Neural progenitor cell (in vitro differentiated cells): ENCODE data around the gene PRDM2. TPM values are rescaled to one million over a fixed set of nuclear protein-coding genes. Genes with fewer than 3 reads are reported as not detected.

Experiments used
- DNase-seq: peaks from one replicate; pipeline ENCODE4 v3.0.0-alpha.2; 2016; ENCODE audit warnings: low spot score
- H2AFZ ChIP-seq: fragments of 200-600 bp; sonication (generic); replicated peaks from 2 replicates; pipeline ENCODE4 v1.6.1; 2016; ENCODE audit warnings: antibody characterized with exemption
- H3F3A ChIP-seq: fragments of 200-600 bp; sonication (generic); 2 replicates; pipeline ENCODE4 v1.6.1; 2016; ENCODE audit warnings: antibody characterized with exemption, low read depth
- H3K27ac ChIP-seq: fragments of 200-600 bp; sonication (generic); 2 replicates; pipeline ENCODE4 v1.5.1; 2016; ENCODE audit warnings: mild to moderate bottlenecking
- H3K27me3 ChIP-seq: fragments of 200-600 bp; sonication (generic); 2 replicates; pipeline ENCODE4 v1.6.1; 2016; ENCODE audit warnings: mild to moderate bottlenecking, moderate library complexity
- H3K36me3 ChIP-seq: fragments of 200-600 bp; sonication (generic); 2 replicates; pipeline ENCODE4 v1.5.1; 2016
- H3K4me1 ChIP-seq: fragments of 200-600 bp; sonication (generic); 2 replicates; pipeline ENCODE4 v1.6.1; 2016; ENCODE audit warnings: mixed run types
- H3K4me2 ChIP-seq: fragments of 200-600 bp; sonication (generic); 2 replicates; pipeline ENCODE4 v1.6.1; 2016
- H3K4me3 ChIP-seq: fragments of 200-600 bp; sonication (generic); 2 replicates; pipeline ENCODE4 v1.5.1; 2016
- H3K79me2 ChIP-seq: fragments of 200-600 bp; sonication (generic); 2 replicates; pipeline ENCODE4 v1.6.1; 2016; ENCODE audit warnings: low read depth
- H3K9ac ChIP-seq: fragments of 200-600 bp; sonication (generic); 2 replicates; pipeline ENCODE4 v1.6.1; 2016
- H3K9me3 ChIP-seq: fragments of 200-600 bp; sonication (generic); 2 replicates; pipeline ENCODE4 v1.5.1; 2016; ENCODE audit warnings: low read depth
- H4K20me1 ChIP-seq: fragments of 200-600 bp; sonication (generic); 2 replicates; pipeline ENCODE4 v1.6.1; 2016; ENCODE audit warnings: low read depth
- H3K27ac Mint-ChIP-seq: 3 replicates; pipeline ENCODE4 v1.8.0; 2021; ENCODE audit warnings: mixed read lengths
- H3K27me3 Mint-ChIP-seq: 2 replicates; pipeline ENCODE4 v1.8.0; 2022; ENCODE audit warnings: low read depth, mild to moderate bottlenecking, inconsistent platforms, moderate library complexity, mixed read lengths; ENCODE audit not compliant: insufficient read depth
- H3K36me3 Mint-ChIP-seq: 3 replicates; pipeline ENCODE4 v1.8.0; 2021; ENCODE audit warnings: mixed read lengths
- H3K4me1 Mint-ChIP-seq: 3 replicates; pipeline ENCODE4 v1.8.0; 2021; ENCODE audit warnings: mixed read lengths
- H3K4me3 Mint-ChIP-seq: 3 replicates; pipeline ENCODE4 v1.8.0; 2021; ENCODE audit warnings: mild to moderate bottlenecking, moderate library complexity, mixed read lengths
- H3K9me3 Mint-ChIP-seq: 3 replicates; pipeline ENCODE4 v1.8.0; 2020; ENCODE audit warnings: mixed read lengths
- EZH2 ChIP-seq: fragments of 200-600 bp; sonication (generic); IDR thresholded peaks from 2 replicates; pipeline ENCODE4 v1.6.1; 2017; ENCODE audit warnings: antibody characterized with exemption, mild to moderate bottlenecking, moderate library complexity
- EZH2phosphoT487 ChIP-seq: fragments of 200-600 bp; sonication (generic); IDR thresholded peaks from 2 replicates; pipeline ENCODE4 v1.6.1; 2017; ENCODE audit warnings: antibody characterized with exemption
- total RNA-seq: library from RNA; depleted of rRNA; stranded (reverse); fragments of >200 nt; gene quantifications from 2 replicates; pipeline ENCODE4 v1.2.3, GENCODE V29; 2015; ENCODE audit warnings: low replicate concordance
- TF ChIP-seq, protein P1 (sequence below): fragments of 200-600 bp; sonication (generic); IDR thresholded peaks from 2 replicates; pipeline ENCODE4 v1.5.1; 2017; ENCODE audit warnings: antibody characterized with exemption, mild to moderate bottlenecking

PRDM2 gene
- total RNA-seq, 1 donor from 2014 or later, result 22.0 TPM

DNA sequence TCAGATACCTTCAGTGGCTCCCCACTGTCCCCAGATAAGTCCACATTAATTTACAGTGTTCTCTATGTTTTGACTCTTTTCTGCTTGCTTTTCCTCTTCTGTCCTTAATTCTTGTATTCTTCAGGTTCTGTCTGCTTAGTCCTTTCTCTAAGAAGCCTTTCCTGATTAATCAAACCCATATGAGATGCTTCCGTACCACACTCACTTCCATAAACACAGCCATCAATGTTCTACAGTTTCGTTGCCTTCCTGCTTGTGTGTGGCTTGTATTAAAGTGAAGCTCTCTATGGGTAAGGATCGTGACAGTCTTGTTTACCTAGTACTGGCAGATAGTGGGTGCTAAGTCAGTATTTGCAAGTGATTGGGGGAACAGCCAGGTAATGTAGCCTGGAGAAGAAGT, 75.9 kb downstream of the PRDM2 start:
- H3K4me1 Mint-ChIP-seq, result no peaks in the 10 kb centered on the region
- H3K79me2 ChIP-seq, result peaks cover 23% of the 10 kb centered on the region
- H3K4me2 ChIP-seq, result no peak overlapping the region
- H3K4me3 Mint-ChIP-seq, result no peak overlapping the region
- H4K20me1 ChIP-seq, result no peaks in the 10 kb centered on the region
- TF ChIP-seq, protein P1, sequence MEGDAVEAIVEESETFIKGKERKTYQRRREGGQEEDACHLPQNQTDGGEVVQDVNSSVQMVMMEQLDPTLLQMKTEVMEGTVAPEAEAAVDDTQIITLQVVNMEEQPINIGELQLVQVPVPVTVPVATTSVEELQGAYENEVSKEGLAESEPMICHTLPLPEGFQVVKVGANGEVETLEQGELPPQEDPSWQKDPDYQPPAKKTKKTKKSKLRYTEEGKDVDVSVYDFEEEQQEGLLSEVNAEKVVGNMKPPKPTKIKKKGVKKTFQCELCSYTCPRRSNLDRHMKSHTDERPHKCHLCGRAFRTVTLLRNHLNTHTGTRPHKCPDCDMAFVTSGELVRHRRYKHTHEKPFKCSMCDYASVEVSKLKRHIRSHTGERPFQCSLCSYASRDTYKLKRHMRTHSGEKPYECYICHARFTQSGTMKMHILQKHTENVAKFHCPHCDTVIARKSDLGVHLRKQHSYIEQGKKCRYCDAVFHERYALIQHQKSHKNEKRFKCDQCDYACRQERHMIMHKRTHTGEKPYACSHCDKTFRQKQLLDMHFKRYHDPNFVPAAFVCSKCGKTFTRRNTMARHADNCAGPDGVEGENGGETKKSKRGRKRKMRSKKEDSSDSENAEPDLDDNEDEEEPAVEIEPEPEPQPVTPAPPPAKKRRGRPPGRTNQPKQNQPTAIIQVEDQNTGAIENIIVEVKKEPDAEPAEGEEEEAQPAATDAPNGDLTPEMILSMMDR, result no peak
- TF ChIP-seq EZH2phosphoT487, result no peak
- no peak for TF ChIP-seq EZH2
- no peak overlapping the region for H3K27ac ChIP-seq
- H3K9ac ChIP-seq, result no peak overlapping the region
- no peaks in the 10 kb centered on the region for H3K27me3 ChIP-seq
- no peak overlapping the region for H3K27ac Mint-ChIP-seq
- no peaks in the 10 kb centered on the region for H3F3A ChIP-seq
- peaks cover 1% of the 10 kb centered on the region for H3K36me3 ChIP-seq
- no peaks in the 10 kb centered on the region for H3K4me1 ChIP-seq
- no peaks in the 10 kb centered on the region for H3K9me3 ChIP-seq
- no peak overlapping the region for H3K4me3 ChIP-seq
- peaks cover 25% of the 10 kb centered on the region for H3K36me3 Mint-ChIP-seq
- H2AFZ ChIP-seq, result no peak overlapping the region
- no peak for DNase-seq
- H3K27me3 Mint-ChIP-seq, result no peaks in the 10 kb centered on the region
- no peaks in the 10 kb centered on the region for H3K9me3 Mint-ChIP-seq

DNA sequence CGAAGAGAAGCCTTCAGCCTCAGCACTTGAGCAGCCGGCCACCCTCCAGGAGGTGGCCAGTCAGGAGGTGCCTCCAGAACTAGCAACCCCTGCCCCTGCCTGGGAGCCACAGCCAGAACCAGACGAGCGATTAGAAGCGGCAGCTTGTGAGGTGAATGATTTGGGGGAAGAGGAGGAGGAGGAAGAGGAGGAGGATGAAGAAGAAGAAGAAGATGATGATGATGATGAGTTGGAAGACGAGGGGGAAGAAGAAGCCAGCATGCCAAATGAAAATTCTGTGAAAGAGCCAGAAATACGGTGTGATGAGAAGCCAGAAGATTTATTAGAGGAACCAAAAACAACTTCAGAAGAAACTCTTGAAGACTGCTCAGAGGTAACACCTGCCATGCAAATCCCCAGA, 78.4 kb downstream of the PRDM2 start:
- H3K4me3 ChIP-seq, result no peak overlapping the region
- H3K27me3 ChIP-seq, result no peaks in the 10 kb centered on the region
- peaks cover 9% of the 10 kb centered on the region for H4K20me1 ChIP-seq
- peaks cover 14% of the 10 kb centered on the region for H3K4me1 Mint-ChIP-seq
- no peak overlapping the region for H2AFZ ChIP-seq
- H3K4me3 Mint-ChIP-seq, result no peak overlapping the region
- H3K4me2 ChIP-seq, result no peak overlapping the region
- H3K4me1 ChIP-seq, result no peaks in the 10 kb centered on the region
- H3K9ac ChIP-seq, result no peak overlapping the region
- H3K36me3 Mint-ChIP-seq, result peaks cover 37% of the 10 kb centered on the region
- H3K9me3 ChIP-seq, result no peaks in the 10 kb centered on the region
- H3K27ac ChIP-seq, result no peak overlapping the region
- H3K79me2 ChIP-seq, result peaks cover 5% of the 10 kb centered on the region
- TF ChIP-seq, protein P1, result no peak
- no peak for TF ChIP-seq EZH2phosphoT487
- TF ChIP-seq EZH2, result no peak
- peaks cover 6% of the 10 kb centered on the region for H3K36me3 ChIP-seq
- no peaks in the 10 kb centered on the region for H3K9me3 Mint-ChIP-seq
- no peaks in the 10 kb centered on the region for H3K27me3 Mint-ChIP-seq
- H3K27ac Mint-ChIP-seq, result no peak overlapping the region
- no peaks in the 10 kb centered on the region for H3F3A ChIP-seq
- DNase-seq, result no peak

DNA sequence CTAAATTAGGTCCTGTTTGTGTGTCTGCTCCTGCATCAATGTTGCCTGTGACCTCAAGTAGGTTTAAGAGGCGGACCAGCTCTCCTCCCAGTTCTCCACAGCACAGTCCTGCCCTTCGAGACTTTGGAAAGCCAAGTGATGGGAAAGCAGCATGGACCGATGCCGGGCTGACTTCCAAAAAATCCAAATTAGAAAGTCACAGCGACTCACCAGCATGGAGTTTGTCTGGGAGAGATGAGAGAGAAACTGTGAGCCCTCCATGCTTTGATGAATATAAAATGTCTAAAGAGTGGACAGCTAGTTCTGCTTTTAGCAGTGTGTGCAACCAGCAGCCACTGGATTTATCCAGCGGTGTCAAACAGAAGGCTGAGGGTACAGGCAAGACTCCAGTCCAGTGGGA, 79.9 kb downstream of the PRDM2 start:
- no peaks in the 10 kb centered on the region for H3F3A ChIP-seq
- peaks cover 18% of the 10 kb centered on the region for H4K20me1 ChIP-seq
- H3K4me1 ChIP-seq, result no peaks in the 10 kb centered on the region
- no peaks in the 10 kb centered on the region for H3K27me3 Mint-ChIP-seq
- H3K4me3 Mint-ChIP-seq, result no peak overlapping the region
- H3K9ac ChIP-seq, result no peak overlapping the region
- no peak for DNase-seq
- H3K36me3 ChIP-seq, result peaks cover 6% of the 10 kb centered on the region
- TF ChIP-seq EZH2 (no peak), EZH2phosphoT487 (no peak)
- TF ChIP-seq, protein P1, result no peak
- no peak overlapping the region for H2AFZ ChIP-seq
- H3K36me3 Mint-ChIP-seq, result peaks cover 43% of the 10 kb centered on the region
- no peaks in the 10 kb centered on the region for H3K27me3 ChIP-seq
- H3K9me3 ChIP-seq, result no peaks in the 10 kb centered on the region
- H3K9me3 Mint-ChIP-seq, result no peaks in the 10 kb centered on the region
- no peak overlapping the region for H3K27ac ChIP-seq
- H3K4me3 ChIP-seq, result no peak overlapping the region
- H3K27ac Mint-ChIP-seq, result no peak overlapping the region
- no peak overlapping the region for H3K4me2 ChIP-seq
- H3K79me2 ChIP-seq, result no peaks in the 10 kb centered on the region
- peaks cover 23% of the 10 kb centered on the region for H3K4me1 Mint-ChIP-seq
